HG03095 (cell line): ENCODE data around the gene FLRT1.

Experiments used
- ATAC-seq: cut with Tn5 transposase; IDR thresholded peaks from one replicate; pipeline ENCODE4 v1.9.1; 2021; ENCODE audit warnings: moderate library complexity; ENCODE audit not compliant: unreplicated experiment

Gene FLRT1

DNA sequence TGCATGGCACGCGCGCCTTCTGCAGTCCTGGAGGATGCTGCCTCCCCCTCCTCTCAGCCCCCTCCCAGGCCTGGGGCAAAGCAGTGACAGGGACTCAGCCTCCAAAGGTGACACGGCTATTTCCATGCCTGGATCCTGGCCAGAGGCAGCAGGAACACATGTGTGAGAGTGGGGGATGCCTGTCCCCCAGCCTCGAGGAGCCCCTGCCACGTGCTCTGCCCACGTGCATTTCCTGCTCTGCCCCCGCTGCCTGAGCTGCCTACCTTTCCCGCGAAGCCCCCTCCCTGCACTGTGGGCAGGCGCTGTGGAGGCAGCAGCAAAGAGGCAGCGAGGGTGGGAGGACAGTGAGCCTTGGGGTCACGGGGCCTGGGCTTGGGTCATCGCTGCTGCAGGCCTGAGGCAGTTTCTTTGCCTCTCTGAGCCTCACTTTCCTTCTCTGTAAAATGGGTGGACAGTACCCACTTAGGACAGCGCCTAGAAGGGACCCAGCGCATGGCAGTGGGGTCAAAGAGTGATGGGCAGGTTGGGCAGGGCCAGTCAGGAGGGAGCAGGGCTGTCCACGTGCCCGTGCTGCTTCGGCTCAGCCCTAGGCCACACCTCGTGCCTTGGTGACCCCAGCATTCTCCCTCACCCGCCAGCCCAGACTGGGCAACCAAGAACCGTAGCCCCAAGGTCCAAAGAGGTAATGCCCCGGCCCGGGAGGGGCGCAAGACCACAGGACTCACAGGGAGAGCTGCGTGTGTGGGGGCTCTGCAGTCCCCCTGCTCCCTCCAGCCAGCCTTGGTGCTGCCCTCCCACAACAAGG is 48.6 kb downstream of the FLRT1 start:
- no peak for ATAC-seq

- ATAC-seq = no peak
Observed at GRCh38 chr11:64084951-64085710, 49.4 kb downstream of the FLRT1 start.
